KMS-11 (cell line): Measurements from ENCODE around the gene HEXD.
"Not testable (repeated sequence)": the region's sequence is repeated elsewhere in the genome, so short reads cannot be mapped to it uniquely, and the experiment has no call there.

ENCODE experiments used
- H2AFZ ChIP-seq: fragments of 200-600 bp; sonication (generic); 2 replicates; pipeline ENCODE4 v1.6.1; 2016; ENCODE audit warnings: antibody characterized with exemption, mixed run types, low read depth
- H3K27ac ChIP-seq: fragments of 200-600 bp; sonication (generic); 2 replicates; pipeline ENCODE4 v1.6.1; 2016; ENCODE audit warnings: mild to moderate bottlenecking, mixed run types
- H3K27me3 ChIP-seq: fragments of 200-600 bp; sonication (generic); 2 replicates; pipeline ENCODE4 v1.6.1; 2017; ENCODE audit warnings: mild to moderate bottlenecking, low read depth, mixed run types, moderate library complexity; ENCODE audit not compliant: insufficient read depth
- H3K36me3 ChIP-seq: fragments of 200-600 bp; sonication (generic); 2 replicates; pipeline ENCODE4 v1.6.1; 2017; ENCODE audit warnings: mild to moderate bottlenecking, mixed run types; ENCODE audit not compliant: insufficient read depth
- H3K4me1 ChIP-seq: fragments of 200-600 bp; sonication (generic); 2 replicates; pipeline ENCODE4 v1.6.1; 2016; ENCODE audit warnings: mild to moderate bottlenecking, low read depth, mixed run types; ENCODE audit not compliant: poor library complexity, severe bottlenecking
- H3K4me2 ChIP-seq: fragments of 200-600 bp; sonication (generic); 2 replicates; pipeline ENCODE4 v1.7.0; 2016; ENCODE audit warnings: mild to moderate bottlenecking, mixed run types
- H3K4me3 ChIP-seq: fragments of 200-600 bp; sonication (generic); IDR thresholded peaks from 2 replicates; pipeline ENCODE4 v1.6.1; 2017; ENCODE audit warnings: low read depth, low read length, mixed read lengths; ENCODE audit not compliant: insufficient read depth
- H3K79me2 ChIP-seq: fragments of 200-600 bp; sonication (generic); 2 replicates; pipeline ENCODE4 v1.6.1; 2016; ENCODE audit warnings: low read depth, mixed run types; ENCODE audit not compliant: insufficient read depth
- H3K9ac ChIP-seq: fragments of 200-600 bp; sonication (generic); 2 replicates; pipeline ENCODE4 v1.6.1; 2016; ENCODE audit warnings: mild to moderate bottlenecking, mixed run types
- H4K20me1 ChIP-seq: fragments of 200-600 bp; sonication (generic); 2 replicates; pipeline ENCODE4 v1.6.1; 2016; ENCODE audit warnings: mild to moderate bottlenecking, mixed run types; ENCODE audit not compliant: insufficient read depth
- TF ChIP-seq, protein P1 (sequence below): fragments of 200-600 bp; sonication (generic); conservative IDR thresholded peaks from 2 replicates; pipeline ENCODE4 v1.6.1; 2017; ENCODE audit warnings: low read depth, mild to moderate bottlenecking, antibody characterized with exemption, low read length, moderate library complexity, mixed read lengths

Gene HEXD

DNA sequence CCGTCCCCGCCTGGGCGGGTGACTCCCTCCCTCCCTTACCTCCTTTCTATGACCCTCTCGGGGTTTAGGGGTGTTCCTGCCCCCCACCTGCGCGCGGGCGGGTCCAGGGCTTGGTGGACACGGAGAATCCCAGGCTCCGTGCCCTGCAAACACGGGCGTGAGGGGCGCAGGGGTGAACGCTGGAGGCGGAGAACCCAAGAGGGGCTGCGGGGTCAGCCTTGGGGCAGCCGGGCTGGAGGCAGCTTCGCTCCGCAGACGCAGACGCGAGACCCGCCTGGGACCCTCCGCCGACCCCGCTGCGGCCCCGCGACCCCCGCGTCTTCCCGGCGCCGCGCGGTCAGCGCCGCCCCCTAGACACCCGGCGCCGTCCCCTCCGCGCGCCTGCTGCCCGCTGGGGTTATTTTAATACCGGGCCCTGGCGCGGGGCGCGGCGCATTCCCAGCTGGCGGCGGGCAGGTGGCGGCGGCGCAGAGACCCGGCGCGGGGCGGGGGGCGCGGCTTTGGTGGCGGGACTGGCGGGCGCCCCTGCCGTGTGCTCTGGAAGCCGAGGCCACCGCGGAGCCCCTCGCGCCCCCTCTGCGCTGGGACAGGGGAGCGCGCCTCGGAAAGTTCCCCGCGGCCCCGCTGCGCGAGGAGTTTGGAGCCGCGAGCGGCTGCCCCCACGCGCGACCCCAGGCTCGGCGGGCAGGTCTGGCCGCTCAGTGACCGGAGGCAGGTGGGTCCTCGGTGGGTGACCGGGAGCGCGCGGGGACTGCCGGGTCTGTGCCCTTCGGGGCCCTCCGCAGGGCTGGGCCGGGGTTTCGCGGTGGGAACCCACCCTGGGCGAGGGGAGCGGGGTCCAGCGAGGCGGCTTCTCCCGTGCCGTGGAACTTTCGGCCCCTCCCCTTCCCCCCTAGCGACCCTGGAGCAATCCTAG, 46.6 kb upstream of the HEXD start, which contains the start of gene UTS2R:
Gene UTS2R, plus strand, starts transcription at position 433 of the 916 bp plus-strand sequence. CDS start 2,560 bp downstream, outside the sequence.
- Histone ChIP-seq H3K4me1 (peaks cover 37% of the 10 kb centered on the region), H3K79me2 (no peaks in the 10 kb centered on the region), H3K4me2 (peak within 1 kb of the TSS; percentile 99), H3K9ac (peak within 1 kb of the TSS; percentile 71), H3K36me3 (no peaks in the 10 kb centered on the region), H2AFZ (peak within 1 kb of the TSS; percentile 100), H3K27ac (peak within 1 kb of the TSS; percentile 83), H4K20me1 (no peaks in the 10 kb centered on the region), H3K4me3 (no peak within 1 kb of the TSS), H3K27me3 (no peaks in the 10 kb centered on the region)
- TF ChIP-seq, protein P1, sequence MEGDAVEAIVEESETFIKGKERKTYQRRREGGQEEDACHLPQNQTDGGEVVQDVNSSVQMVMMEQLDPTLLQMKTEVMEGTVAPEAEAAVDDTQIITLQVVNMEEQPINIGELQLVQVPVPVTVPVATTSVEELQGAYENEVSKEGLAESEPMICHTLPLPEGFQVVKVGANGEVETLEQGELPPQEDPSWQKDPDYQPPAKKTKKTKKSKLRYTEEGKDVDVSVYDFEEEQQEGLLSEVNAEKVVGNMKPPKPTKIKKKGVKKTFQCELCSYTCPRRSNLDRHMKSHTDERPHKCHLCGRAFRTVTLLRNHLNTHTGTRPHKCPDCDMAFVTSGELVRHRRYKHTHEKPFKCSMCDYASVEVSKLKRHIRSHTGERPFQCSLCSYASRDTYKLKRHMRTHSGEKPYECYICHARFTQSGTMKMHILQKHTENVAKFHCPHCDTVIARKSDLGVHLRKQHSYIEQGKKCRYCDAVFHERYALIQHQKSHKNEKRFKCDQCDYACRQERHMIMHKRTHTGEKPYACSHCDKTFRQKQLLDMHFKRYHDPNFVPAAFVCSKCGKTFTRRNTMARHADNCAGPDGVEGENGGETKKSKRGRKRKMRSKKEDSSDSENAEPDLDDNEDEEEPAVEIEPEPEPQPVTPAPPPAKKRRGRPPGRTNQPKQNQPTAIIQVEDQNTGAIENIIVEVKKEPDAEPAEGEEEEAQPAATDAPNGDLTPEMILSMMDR = no peak

DNA sequence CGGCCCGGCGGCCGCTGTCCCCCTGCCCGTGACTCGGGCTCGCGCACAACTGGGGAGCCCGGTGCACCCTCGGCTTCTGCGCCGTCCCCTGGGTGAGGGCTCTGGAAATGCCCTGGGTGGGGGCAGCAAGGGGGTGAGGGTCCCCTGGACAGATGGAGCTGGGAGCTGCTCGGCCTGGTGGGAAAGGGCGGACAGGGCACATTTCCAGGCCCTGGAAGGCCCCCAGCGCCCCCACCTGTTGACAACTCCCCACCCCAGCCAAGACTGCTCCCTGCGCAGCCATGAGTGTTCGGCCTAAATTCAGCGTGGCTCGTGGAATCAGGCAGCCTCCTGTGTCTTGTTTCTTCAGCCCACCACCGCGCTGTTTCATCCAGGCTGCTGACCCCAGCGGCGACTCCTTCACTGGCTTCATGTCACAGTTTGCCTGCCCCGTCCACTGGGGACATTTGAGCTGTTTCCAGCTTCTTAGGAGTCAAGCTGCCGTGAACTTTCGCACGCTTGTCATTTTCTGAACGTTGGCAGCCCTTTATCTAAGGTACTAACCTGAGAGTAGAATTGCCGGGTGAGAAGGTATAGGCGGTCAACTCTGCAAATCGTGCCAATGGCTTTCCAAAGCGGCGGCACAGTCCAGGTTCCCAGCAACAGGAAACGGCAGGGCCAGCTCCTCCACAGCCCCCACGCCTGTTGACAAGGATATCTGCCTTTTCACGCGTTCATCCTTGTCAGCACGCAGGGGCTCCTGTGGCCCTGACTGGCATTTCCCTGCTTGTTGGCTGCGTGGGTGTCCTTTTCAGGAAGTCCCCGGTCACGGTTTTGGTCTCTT, 45.7 kb upstream of the HEXD start:
- H3K36me3 ChIP-seq = no peaks in the 10 kb centered on the region
- TF ChIP-seq, protein P1 = no peak
- no peaks in the 10 kb centered on the region for H4K20me1 ChIP-seq
- H3K27me3 ChIP-seq = no peaks in the 10 kb centered on the region
- peaks cover 29% of the 10 kb centered on the region for H3K4me1 ChIP-seq
- H3K27ac ChIP-seq = no peak overlapping the region
- H2AFZ ChIP-seq = no peak overlapping the region
- no peaks in the 10 kb centered on the region for H3K79me2 ChIP-seq
- H3K4me3 ChIP-seq = no peak overlapping the region
- H3K4me2 ChIP-seq = no peak overlapping the region
- H3K9ac ChIP-seq = no peak overlapping the region

DNA sequence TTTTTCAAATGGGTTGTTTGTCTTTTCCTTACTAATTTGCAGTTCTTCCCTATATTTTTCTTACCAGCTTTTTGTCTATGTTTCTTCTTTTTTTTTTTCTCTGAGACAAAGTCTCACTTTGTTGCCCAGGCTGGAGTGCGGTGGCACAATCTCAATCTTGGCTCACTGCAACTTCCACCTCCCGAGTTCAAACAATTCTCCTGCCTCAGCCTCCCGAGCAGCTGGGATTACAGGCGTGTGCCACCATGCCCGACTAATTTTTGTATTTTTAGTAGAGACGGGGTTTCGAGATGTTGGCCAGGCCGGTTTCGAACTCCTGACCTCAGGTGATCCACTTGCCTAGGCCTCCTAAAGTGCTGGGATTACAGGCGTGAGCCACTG, 45.1 kb upstream of the HEXD start:
- H4K20me1 ChIP-seq, H3K27me3 ChIP-seq, H3K36me3 ChIP-seq, H2AFZ ChIP-seq, H3K4me2 ChIP-seq, H3K79me2 ChIP-seq, H3K27ac ChIP-seq, H3K9ac ChIP-seq, H3K4me3 ChIP-seq: not testable (repeated sequence)
- H3K4me1 ChIP-seq = peaks cover 25% of the 10 kb centered on the region

DNA sequence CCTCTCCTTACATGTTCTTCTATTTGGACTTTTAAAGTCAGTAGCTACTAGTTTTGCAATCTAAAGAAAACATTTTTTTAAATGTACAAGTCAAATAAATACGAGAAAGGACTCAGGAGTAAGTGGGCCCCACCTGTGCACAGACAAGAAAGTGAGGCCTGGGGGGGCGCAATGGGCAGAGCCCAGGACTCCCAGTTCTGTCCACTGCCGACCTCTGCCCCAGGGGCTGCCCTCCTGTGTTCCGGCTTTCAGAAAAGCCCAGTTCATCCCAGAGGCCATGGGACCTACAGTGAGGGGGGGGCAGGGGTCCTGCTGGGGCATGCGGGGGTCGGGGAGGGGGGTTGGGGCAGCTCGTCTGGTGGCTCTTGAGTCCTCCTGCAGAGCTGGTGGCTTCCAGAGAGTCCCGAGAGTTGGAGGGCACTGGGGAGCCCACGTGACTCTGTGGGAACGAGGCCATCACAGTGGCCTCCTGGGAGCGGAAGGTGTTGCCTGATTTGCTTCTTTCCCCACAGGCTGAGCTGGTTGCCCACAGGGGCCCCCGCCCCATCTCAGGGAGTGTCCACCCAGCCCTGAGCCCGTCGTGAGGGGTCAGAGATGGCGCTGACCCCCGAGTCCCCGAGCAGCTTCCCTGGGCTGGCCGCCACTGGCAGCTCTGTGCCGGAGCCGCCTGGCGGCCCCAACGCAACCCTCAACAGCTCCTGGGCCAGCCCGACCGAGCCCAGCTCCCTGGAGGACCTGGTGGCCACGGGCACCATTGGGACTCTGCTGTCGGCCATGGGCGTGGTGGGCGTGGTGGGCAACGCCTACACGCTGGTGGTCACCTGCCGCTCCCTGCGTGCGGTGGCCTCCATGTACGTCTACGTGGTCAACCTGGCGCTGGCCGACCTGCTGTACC, 44.2 kb upstream of the HEXD start:
- Histone ChIP-seq H2AFZ (no peak overlapping the region), H3K4me3 (no peak overlapping the region), H3K36me3 (no peaks in the 10 kb centered on the region), H3K4me2 (no peak overlapping the region), H3K9ac (no peak overlapping the region), H4K20me1 (no peaks in the 10 kb centered on the region), H3K27ac (no peak overlapping the region), H3K4me1 (peaks cover 23% of the 10 kb centered on the region), H3K79me2 (no peaks in the 10 kb centered on the region), H3K27me3 (no peaks in the 10 kb centered on the region)
- TF ChIP-seq, protein P1 = no peak
